ENCODE results near the gene COL28A1. TPM values are rescaled to one million over a fixed set of nuclear protein-coding genes. Genes with fewer than 3 reads are reported as not detected.

The COL28A1 gene
- total and polyA plus RNA-seq, 4 donors = 1.3 to 10.2 (median 3.2) TPM

DNA sequence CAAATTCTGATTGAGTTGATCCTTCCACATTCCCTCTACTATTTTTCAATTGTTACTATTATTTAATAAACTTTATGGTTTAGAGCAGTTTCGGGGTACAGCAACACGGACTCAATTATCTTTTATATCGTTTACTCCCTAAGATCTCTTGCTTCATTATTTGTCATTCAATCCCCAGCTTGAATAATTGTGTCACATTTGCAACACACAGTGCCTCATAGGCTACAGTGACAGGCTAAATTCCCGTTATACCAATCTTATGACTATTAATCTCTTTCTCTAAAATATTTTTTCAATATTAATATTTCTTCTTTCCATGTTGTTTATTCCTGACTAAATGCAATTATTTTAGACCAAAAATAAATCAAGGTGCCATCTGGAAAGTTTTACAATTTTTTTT is 4.0 kb upstream of the COL28A1 start:
- Histone ChIP-seq H3K9ac (ENCODE audit: insufficient read depth in 1 of 2, low read length in 2 of 2) (no peak overlapping the region), H3K4me3 (no peak overlapping the region), H3K27me3 (ENCODE audit: control insufficient read depth in 3 of 3, insufficient read depth in 3 of 3, low read length in 2 of 3) (no peaks in the 10 kb centered on the region), H3K27ac (ENCODE audit: low read depth in 1 of 2, low read length in 1 of 2) (no peak overlapping the region), H3K4me1 (ENCODE audit: control insufficient read depth in 5 of 5, insufficient read depth in 5 of 5, low read length in 5 of 5) (no peaks in the 10 kb centered on the region), H3K9me3 (ENCODE audit: control insufficient read depth in 4 of 4, insufficient read depth in 3 of 4, low read length in 3 of 4) (no peaks in the 10 kb centered on the region), H3K36me3 (ENCODE audit: control insufficient read depth in 4 of 4, insufficient read depth in 4 of 4, low read length in 4 of 4) (no peaks in the 10 kb centered on the region)
- no peak for DNase-seq
- 88 to 94% methylated on average over 4 of the region's 4 CpGs for WGBS, 2 donors
- ATAC-seq (ENCODE audit: insufficient read depth, low FRiP score) = no peak
- TF ChIP-seq, protein P1, sequence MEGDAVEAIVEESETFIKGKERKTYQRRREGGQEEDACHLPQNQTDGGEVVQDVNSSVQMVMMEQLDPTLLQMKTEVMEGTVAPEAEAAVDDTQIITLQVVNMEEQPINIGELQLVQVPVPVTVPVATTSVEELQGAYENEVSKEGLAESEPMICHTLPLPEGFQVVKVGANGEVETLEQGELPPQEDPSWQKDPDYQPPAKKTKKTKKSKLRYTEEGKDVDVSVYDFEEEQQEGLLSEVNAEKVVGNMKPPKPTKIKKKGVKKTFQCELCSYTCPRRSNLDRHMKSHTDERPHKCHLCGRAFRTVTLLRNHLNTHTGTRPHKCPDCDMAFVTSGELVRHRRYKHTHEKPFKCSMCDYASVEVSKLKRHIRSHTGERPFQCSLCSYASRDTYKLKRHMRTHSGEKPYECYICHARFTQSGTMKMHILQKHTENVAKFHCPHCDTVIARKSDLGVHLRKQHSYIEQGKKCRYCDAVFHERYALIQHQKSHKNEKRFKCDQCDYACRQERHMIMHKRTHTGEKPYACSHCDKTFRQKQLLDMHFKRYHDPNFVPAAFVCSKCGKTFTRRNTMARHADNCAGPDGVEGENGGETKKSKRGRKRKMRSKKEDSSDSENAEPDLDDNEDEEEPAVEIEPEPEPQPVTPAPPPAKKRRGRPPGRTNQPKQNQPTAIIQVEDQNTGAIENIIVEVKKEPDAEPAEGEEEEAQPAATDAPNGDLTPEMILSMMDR (IDR thresholded peaks at IDR 0.05; ENCODE audit: control extremely low read depth, extremely low read depth) = no peak

- TF ChIP-seq, protein P1 (IDR thresholded peaks at IDR 0.05; ENCODE audit: control extremely low read depth, extremely low read depth) = no peak
- no peak for DNase-seq
- no peak for ATAC-seq (ENCODE audit: insufficient read depth, low FRiP score)
- Histone ChIP-seq H3K4me1 (ENCODE audit: control insufficient read depth in 5 of 5, insufficient read depth in 5 of 5, low read length in 5 of 5) (no peaks in the 10 kb centered on the region), H3K27me3 (ENCODE audit: control insufficient read depth in 3 of 3, insufficient read depth in 3 of 3, low read length in 2 of 3) (no peaks in the 10 kb centered on the region), H3K9me3 (ENCODE audit: control insufficient read depth in 4 of 4, insufficient read depth in 3 of 4, low read length in 3 of 4) (no peaks in the 10 kb centered on the region), H3K4me3 (no peak overlapping the region), H3K27ac (ENCODE audit: low read depth in 1 of 2, low read length in 1 of 2) (no peak overlapping the region), H3K36me3 (ENCODE audit: control insufficient read depth in 4 of 4, insufficient read depth in 4 of 4, low read length in 4 of 4) (no peaks in the 10 kb centered on the region), H3K9ac (ENCODE audit: insufficient read depth in 1 of 2, low read length in 2 of 2) (no peak overlapping the region)
- 78% methylated on average over 4 of the region's 4 CpGs for WGBS, 2 donors
Observed at GRCh38 chr7:7539152-7539551, 3.5 kb upstream of the COL28A1 start.

DNA sequence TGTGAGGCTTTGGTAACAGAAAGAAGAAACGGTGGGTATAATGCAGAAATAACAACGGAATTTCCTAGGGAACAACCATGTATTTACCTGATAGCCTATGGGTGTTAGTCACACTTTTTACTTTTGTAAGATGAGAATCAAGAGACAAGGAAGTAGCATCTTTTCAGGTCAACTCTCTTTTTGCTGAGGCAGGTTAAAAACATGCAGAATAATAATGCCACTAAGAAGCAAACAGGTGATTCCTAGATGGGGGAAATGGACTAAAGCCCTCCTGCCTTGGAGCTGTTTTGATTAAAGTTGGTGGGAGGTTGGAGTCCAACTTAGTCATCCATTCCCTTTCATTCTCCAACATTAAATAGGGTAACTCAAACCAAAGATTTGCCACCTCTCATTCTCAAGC is 2.0 kb upstream of the COL28A1 start:
- WGBS, 2 donors = 92 to 95% methylated on average over 2 of the region's 2 CpGs
- TF ChIP-seq, protein P1 (IDR thresholded peaks at IDR 0.05; ENCODE audit: control extremely low read depth, extremely low read depth) = no peak
- no peaks in the 10 kb centered on the region for H3K9me3 ChIP-seq (ENCODE audit: control insufficient read depth in 4 of 4, insufficient read depth in 3 of 4, low read length in 3 of 4)
- H3K27me3 ChIP-seq (ENCODE audit: control insufficient read depth in 3 of 3, insufficient read depth in 3 of 3, low read length in 2 of 3) = no peaks in the 10 kb centered on the region
- H3K9ac ChIP-seq (ENCODE audit: insufficient read depth in 1 of 2, low read length in 2 of 2) = no peak overlapping the region
- no peak overlapping the region for H3K4me3 ChIP-seq
- DNase-seq (no peak), ATAC-seq (ENCODE audit: insufficient read depth, low FRiP score) (no peak)
- no peaks in the 10 kb centered on the region for H3K36me3 ChIP-seq (ENCODE audit: control insufficient read depth in 4 of 4, insufficient read depth in 4 of 4, low read length in 4 of 4)
- H3K4me1 ChIP-seq (ENCODE audit: control insufficient read depth in 5 of 5, insufficient read depth in 5 of 5, low read length in 5 of 5) = no peaks in the 10 kb centered on the region
- H3K27ac ChIP-seq (ENCODE audit: low read depth in 1 of 2, low read length in 1 of 2) = no peak overlapping the region

DNA sequence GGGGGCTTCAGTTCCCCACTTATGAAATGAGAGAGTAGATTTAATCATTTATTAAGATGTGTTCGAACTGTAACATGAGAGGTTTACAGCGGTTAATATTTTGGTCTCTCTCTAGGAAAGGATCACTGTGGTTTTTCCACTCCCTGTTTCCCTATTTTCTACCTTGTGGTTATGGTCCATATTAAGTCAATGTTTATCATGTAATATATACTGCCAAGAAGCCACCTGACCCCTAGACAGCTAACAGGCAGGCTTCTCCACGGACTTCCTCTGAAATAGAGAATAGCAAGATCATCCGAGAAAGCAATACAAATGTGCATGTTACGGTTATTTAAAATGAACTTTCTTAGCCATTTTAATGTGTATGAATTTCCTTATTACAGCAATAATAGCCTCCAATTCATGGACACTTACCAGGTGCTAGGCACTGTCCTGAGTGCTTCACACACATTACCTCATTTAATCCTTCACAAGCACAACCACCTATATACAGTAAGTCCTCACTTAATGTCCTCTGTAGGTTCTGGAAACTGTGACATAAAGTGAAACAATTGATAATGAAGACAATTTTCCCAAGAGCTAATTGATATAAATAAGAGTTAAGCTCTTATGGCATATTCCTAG is 835 bp upstream of the COL28A1 start:
- Histone ChIP-seq H3K4me3 (no peak overlapping the region), H3K27me3 (ENCODE audit: control insufficient read depth in 3 of 3, insufficient read depth in 3 of 3, low read length in 2 of 3) (no peaks in the 10 kb centered on the region), H3K9ac (ENCODE audit: insufficient read depth in 1 of 2, low read length in 2 of 2) (no peak overlapping the region), H3K4me1 (ENCODE audit: control insufficient read depth in 5 of 5, insufficient read depth in 5 of 5, low read length in 5 of 5) (no peaks in the 10 kb centered on the region), H3K36me3 (ENCODE audit: control insufficient read depth in 4 of 4, insufficient read depth in 4 of 4, low read length in 4 of 4) (no peaks in the 10 kb centered on the region), H3K9me3 (ENCODE audit: control insufficient read depth in 4 of 4, insufficient read depth in 3 of 4, low read length in 3 of 4) (no peaks in the 10 kb centered on the region), H3K27ac (ENCODE audit: low read depth in 1 of 2, low read length in 1 of 2) (no peak overlapping the region)
- WGBS, 2 donors = 89 to 91% methylated on average over 5 of the region's 5 CpGs
- ATAC-seq (ENCODE audit: insufficient read depth, low FRiP score) = no peak
- TF ChIP-seq, protein P1 (IDR thresholded peaks at IDR 0.05; ENCODE audit: control extremely low read depth, extremely low read depth) = no peak
- DNase-seq = no peak
